LNCaP clone FGC (cell line): Measurements from ENCODE around the gene TRIM24.

Experiments used
- DNase-seq: peaks from one replicate; pipeline ENCODE4 v3.0.0-alpha.2; 2011; ENCODE audit warnings: low read depth
- H3K4me3 ChIP-seq: 2 replicates; pipeline ENCODE4 v1.5.1; 2011; ENCODE audit warnings: mild to moderate bottlenecking, low read depth, low read length, control low read depth
- TF ChIP-seq, protein P1 (sequence below): IDR thresholded peaks from 2 replicates; pipeline ENCODE4 v1.5.1; 2012; ENCODE audit warnings: mild to moderate bottlenecking; ENCODE audit not compliant: control insufficient read depth, insufficient read depth; ENCODE audit errors: extremely low read depth

TRIM24 gene

DNA sequence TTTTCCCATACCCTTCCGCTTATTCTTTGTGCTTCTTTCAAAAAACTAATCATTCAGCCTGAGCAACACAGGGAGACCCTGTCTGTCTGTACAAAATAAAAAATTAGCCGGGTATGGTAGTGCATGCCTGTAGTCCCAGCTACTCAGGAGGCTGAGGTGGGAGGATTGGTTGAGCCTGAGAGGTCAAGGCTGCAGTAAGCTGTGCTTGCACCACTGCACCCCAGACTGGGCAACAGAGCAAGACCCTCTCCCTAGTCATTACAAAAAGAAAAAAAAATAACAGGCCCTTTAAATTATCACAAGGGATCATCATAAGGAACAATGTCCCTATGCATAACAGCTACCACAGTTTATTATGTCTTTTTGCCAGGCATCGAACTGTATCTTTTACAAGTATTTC, 119.6 kb downstream of the TRIM24 start:
- no peak for DNase-seq
- TF ChIP-seq, protein P1, sequence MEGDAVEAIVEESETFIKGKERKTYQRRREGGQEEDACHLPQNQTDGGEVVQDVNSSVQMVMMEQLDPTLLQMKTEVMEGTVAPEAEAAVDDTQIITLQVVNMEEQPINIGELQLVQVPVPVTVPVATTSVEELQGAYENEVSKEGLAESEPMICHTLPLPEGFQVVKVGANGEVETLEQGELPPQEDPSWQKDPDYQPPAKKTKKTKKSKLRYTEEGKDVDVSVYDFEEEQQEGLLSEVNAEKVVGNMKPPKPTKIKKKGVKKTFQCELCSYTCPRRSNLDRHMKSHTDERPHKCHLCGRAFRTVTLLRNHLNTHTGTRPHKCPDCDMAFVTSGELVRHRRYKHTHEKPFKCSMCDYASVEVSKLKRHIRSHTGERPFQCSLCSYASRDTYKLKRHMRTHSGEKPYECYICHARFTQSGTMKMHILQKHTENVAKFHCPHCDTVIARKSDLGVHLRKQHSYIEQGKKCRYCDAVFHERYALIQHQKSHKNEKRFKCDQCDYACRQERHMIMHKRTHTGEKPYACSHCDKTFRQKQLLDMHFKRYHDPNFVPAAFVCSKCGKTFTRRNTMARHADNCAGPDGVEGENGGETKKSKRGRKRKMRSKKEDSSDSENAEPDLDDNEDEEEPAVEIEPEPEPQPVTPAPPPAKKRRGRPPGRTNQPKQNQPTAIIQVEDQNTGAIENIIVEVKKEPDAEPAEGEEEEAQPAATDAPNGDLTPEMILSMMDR, result no peak

DNA sequence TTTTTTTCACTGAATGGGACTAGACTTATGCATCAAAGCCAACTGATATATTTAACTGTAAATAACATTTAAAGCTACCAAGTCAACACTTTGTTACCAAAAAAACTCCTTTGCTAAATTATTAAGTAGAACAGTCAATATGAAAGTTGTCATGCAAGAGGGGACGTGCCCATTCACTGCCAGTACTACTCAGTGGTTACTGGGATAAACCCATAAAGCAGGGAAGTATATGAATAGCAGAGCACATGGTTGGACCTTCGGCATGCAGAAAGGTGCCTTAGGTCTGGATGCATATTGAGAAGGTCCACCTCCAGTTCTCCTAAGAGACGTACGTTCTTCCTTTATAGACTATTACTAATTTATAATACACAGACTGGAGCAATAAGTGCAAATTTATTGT, 121.0 kb downstream of the TRIM24 start:
- TF ChIP-seq, protein P1, result no peak
- H3K4me3 ChIP-seq, result no peak overlapping the region
- no peak for DNase-seq

More for the DNA sequence above, 119.6 kb downstream of the TRIM24 start:
- H3K4me3 ChIP-seq, result no peak overlapping the region

DNA sequence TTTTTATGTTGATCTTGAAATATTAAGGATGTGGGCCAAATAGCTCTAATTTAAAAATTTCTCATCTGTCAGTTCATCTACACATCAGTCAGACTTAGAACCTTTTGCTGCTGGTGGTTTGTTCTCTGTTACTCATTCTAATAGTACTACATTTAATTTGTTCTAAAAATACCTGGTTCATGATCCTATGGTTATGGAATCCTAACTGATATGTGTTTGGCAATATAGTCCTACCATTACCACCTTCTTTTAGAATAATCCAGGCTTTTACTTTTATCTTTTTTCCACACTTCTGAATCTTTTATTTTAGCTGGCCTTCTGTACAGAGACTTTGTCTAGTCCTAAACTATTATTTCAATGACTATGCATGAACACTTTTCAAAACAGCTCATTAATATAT, 124.2 kb downstream of the TRIM24 start:
- no peak overlapping the region for H3K4me3 ChIP-seq
- TF ChIP-seq, protein P1, result no peak
- no peak for DNase-seq

DNA sequence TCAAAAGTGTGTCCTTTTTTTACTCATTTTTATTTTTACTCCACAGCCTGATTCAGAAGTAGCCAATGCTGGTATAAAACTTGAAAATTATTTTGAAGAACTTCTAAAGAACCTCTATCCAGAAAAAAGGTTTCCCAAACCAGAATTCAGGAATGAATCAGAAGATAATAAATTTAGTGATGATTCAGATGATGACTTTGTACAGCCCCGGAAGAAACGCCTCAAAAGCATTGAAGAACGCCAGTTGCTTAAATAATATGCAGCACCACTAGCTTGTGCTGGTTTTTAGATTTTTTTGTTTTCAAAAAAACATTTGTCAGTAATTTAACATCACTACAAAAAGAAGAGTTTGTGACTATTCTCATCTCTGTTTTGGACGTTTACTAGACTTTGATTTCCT, 124.6 kb downstream of the TRIM24 start:
- TF ChIP-seq, protein P1, result no peak
- no peak overlapping the region for H3K4me3 ChIP-seq
- no peak for DNase-seq

DNA sequence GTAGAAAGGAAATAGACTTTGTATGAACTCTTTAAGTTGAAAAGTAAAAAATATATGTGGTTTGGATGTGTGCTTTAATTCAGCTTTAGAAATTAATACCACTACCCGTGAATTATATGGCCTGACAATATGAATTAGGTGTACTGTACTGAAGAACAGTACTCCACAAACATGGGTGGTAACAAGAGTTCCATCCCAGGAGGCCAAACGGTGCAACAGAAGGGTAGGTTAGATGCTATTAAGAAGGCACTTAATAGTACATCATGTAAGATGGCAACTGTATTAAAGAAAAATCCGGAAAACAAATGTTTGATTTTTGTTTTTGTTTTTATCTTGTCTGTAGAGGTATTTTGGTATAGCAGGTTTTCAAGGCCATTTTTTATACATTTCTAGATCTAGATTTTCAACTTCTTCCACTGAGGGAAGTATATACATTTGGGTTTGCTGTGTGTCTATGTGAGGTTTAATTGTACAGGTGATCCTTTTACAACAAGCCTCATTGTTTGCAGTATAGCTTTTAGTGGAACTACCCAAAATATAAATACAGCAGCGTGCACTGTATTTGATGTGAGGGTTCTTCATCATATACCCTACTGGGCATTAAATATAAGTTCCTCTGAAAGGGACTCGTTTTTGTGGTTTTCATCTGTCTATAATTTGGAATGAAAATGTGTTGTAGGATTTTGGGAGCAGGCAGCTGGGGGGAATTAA, 125.4 kb downstream of the TRIM24 start:
- H3K4me3 ChIP-seq, result no peak overlapping the region
- TF ChIP-seq, protein P1, result no peak
- no peak for DNase-seq

DNA sequence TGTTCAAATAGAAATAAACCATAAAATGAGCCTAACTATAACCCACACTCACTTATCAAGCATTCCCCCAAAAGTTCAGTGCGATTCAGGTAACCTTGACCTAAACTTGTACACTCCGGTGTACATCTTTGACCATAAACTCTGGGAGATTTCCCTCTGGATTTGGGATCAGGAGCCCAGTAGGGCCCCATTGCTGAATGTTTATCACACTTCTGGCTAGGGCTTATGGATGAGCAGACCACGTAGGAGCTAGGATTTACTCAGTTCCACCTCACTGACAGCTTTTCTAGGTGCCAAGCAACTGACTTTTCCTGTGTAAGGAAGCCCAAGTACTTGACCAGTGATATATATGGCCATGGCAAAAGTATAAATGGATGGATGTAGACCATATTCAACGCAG, 127.4 kb downstream of the TRIM24 start:
- TF ChIP-seq, protein P1, result no peak
- no peak overlapping the region for H3K4me3 ChIP-seq
- DNase-seq, result no peak

DNA sequence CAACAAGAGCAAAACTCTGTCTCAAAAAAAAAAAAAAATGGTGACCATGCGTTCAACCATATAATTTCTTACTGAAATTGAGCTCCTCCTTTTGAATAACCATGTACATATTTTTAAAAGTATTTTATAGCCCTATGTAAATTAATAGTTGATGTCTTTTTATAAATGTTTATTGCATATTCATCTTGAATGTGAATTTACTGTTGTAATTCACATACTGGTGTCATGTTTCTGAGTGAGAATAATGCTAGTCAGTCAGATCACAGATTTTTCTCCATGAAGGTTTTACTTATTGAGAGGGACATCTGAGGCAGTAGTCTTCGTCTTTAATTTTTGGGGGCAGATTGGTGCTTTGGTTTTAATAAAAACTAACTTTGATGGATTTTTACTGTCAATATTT, 128.9 kb downstream of the TRIM24 start:
- no peak for DNase-seq
- TF ChIP-seq, protein P1, result no peak
- H3K4me3 ChIP-seq, result no peak overlapping the region
